ENCODE data around the gene SRR. TPM values are rescaled to one million over a fixed set of nuclear protein-coding genes. Genes with fewer than 3 reads are reported as not detected.

The SRR gene
- total and polyA plus RNA-seq, 8 donors = 1.2 to 44.0 (median 9.8) TPM

- no peak overlapping the region for H3K27ac ChIP-seq
- peaks cover 10 to 31% (median 20%) of the 10 kb centered on the region in 4 donors for H3K4me1 ChIP-seq
- DNase-seq = no peak
- H3K4me3 ChIP-seq = no peak overlapping the region
- H3K36me3 ChIP-seq = peaks cover 13 to 67% (median 46%) of the 10 kb centered on the region in 4 donors
- TF ChIP-seq POLR2AphosphoS5 (IDR thresholded peaks at IDR 0.05) = peak in 1 of 3 donors; percentile 18
- TF ChIP-seq, protein P1, sequence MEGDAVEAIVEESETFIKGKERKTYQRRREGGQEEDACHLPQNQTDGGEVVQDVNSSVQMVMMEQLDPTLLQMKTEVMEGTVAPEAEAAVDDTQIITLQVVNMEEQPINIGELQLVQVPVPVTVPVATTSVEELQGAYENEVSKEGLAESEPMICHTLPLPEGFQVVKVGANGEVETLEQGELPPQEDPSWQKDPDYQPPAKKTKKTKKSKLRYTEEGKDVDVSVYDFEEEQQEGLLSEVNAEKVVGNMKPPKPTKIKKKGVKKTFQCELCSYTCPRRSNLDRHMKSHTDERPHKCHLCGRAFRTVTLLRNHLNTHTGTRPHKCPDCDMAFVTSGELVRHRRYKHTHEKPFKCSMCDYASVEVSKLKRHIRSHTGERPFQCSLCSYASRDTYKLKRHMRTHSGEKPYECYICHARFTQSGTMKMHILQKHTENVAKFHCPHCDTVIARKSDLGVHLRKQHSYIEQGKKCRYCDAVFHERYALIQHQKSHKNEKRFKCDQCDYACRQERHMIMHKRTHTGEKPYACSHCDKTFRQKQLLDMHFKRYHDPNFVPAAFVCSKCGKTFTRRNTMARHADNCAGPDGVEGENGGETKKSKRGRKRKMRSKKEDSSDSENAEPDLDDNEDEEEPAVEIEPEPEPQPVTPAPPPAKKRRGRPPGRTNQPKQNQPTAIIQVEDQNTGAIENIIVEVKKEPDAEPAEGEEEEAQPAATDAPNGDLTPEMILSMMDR (IDR thresholded peaks at IDR 0.05) = no peak
- TF ChIP-seq POLR2A (IDR thresholded peaks at IDR 0.05) = no peak
- TF ChIP-seq EP300 (IDR thresholded peaks at IDR 0.05) = no peak
- intact Hi-C loops (cut with DNase I; ENCODE audit: low total_unique reads) = loop anchor here (10.0 kb wide), 1 partner anchor 54 kb away; no protein-coding TSS in a partner anchor
- WGBS, 5 donors = 57 to 78% (median 67%) methylated on average over 20 to 21 of the region's 21 CpGs
- H3K9me3 ChIP-seq = no peaks in the 10 kb centered on the region
- H3K27me3 ChIP-seq = no peaks in the 10 kb centered on the region
Observed at GRCh38 chr17:2361010-2361760, 57.4 kb downstream of the SRR start.

- WGBS, 5 donors = 95 to 99% (median 97%) methylated on average over 14 to 20 of the region's 20 CpGs
- DNase-seq = no peak
- intact Hi-C loops (cut with DNase I; ENCODE audit: low total_unique reads) = loop anchor here (10.0 kb wide), 1 partner anchor 53 kb away; no protein-coding TSS in a partner anchor
- H3K4me3 ChIP-seq = no peak overlapping the region
- H3K4me1 ChIP-seq = peaks cover 10 to 31% (median 20%) of the 10 kb centered on the region in 4 donors
- peaks cover 13 to 75% (median 54%) of the 10 kb centered on the region in 4 donors for H3K36me3 ChIP-seq
- H3K9me3 ChIP-seq = no peaks in the 10 kb centered on the region
- no peaks in the 10 kb centered on the region for H3K27me3 ChIP-seq
- H3K27ac ChIP-seq = no peak overlapping the region
- TF ChIP-seq POLR2A (IDR thresholded peaks at IDR 0.05) (no peak), POLR2AphosphoS5 (IDR thresholded peaks at IDR 0.05) (no peak), EP300 (IDR thresholded peaks at IDR 0.05) (no peak)
- TF ChIP-seq, protein P1 (IDR thresholded peaks at IDR 0.05) = no peak
Observed at GRCh38 chr17:2362016-2362415, 58.3 kb downstream of the SRR start.

- intact Hi-C loops (cut with DNase I; ENCODE audit: low total_unique reads) = loop anchor here (10.0 kb wide), 1 partner anchor 52 kb away; no protein-coding TSS in a partner anchor
- DNase-seq = no peak
- Histone ChIP-seq H3K27ac (no peak overlapping the region), H3K36me3 (peaks cover 13 to 79% (median 58%) of the 10 kb centered on the region in 4 donors), H3K4me1 (peaks cover 10 to 33% (median 21%) of the 10 kb centered on the region in 4 donors), H3K4me3 (no peak overlapping the region), H3K27me3 (no peaks in the 10 kb centered on the region), H3K9me3 (no peaks in the 10 kb centered on the region)
- WGBS, 5 donors = 93 to 97% (median 96%) methylated on average over 19 of the region's 19 CpGs
- TF ChIP-seq, protein P1 (IDR thresholded peaks at IDR 0.05) = no peak
- TF ChIP-seq POLR2A (IDR thresholded peaks at IDR 0.05) = no peak
- TF ChIP-seq EP300 (IDR thresholded peaks at IDR 0.05) = no peak
- no peak for TF ChIP-seq POLR2AphosphoS5 (IDR thresholded peaks at IDR 0.05)
Observed at GRCh38 chr17:2362416-2362815, 58.7 kb downstream of the SRR start.

DNA sequence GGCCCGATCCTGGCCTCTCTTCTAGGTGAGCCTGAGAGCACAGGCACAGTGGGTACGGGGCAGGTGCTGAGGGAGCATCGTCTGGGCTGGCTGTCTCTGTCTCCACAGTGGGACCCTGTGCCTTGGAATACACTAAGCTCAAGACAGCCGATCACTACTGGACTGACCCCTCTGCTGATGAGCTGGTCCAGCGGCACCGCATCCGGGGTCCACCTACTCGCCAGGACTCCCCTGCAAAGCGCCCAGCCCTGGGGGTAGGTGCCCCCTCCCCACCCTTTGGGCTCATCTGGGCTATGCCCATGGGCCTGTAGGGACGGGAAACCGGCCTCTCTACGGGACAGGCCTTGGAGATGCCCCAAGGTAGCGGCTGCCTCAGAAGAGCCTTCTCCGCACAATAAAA, 59.1 kb downstream of the SRR start:
- no peak overlapping the region for H3K27ac ChIP-seq
- no peak for TF ChIP-seq POLR2A (IDR thresholded peaks at IDR 0.05)
- WGBS, 5 donors = 94 to 97% (median 97%) methylated on average over 6 to 14 of the region's 14 CpGs
- no peaks in the 10 kb centered on the region for H3K27me3 ChIP-seq
- no peaks in the 10 kb centered on the region for H3K9me3 ChIP-seq
- no peak for DNase-seq
- peaks cover 10 to 33% (median 23%) of the 10 kb centered on the region in 4 donors for H3K4me1 ChIP-seq
- intact Hi-C loops (cut with DNase I; ENCODE audit: low total_unique reads) = loop anchor here (10.0 kb wide), 1 partner anchor 52 kb away; no protein-coding TSS in a partner anchor
- H3K4me3 ChIP-seq = no peak overlapping the region
- peaks cover 13 to 81% (median 63%) of the 10 kb centered on the region in 4 donors for H3K36me3 ChIP-seq

Data from stomach (tissue), 9 donors.